OCI-LY1 (cell line): ENCODE results near the gene BLNK.

ENCODE experiments used
- H2AFZ ChIP-seq: fragments of 200-600 bp; sonication (generic), shearing (Covaris generic); 2 replicates; pipeline ENCODE4 v1.6.0; 2014; ENCODE audit warnings: antibody characterized with exemption, mild to moderate bottlenecking, low read length
- H3F3A ChIP-seq: fragments of 200-600 bp; sonication (generic), shearing (Covaris generic); 2 replicates; pipeline ENCODE4 v1.6.0; 2014; ENCODE audit warnings: mild to moderate bottlenecking, antibody characterized with exemption, low read length, moderate library complexity; ENCODE audit not compliant: insufficient read depth
- H3K27ac ChIP-seq: fragments of 200-600 bp; sonication (generic); 2 replicates; pipeline ENCODE4 v1.5.1; 2014; ENCODE audit warnings: low read length, mixed run types, mild to moderate bottlenecking, low read depth; ENCODE audit not compliant: poor library complexity, severe bottlenecking
- H3K27me3 ChIP-seq: fragments of 200-600 bp; sonication (generic); 2 replicates; pipeline ENCODE4 v1.6.0; 2014; ENCODE audit warnings: antibody characterized with exemption, mild to moderate bottlenecking, low read length, moderate library complexity; ENCODE audit not compliant: insufficient read depth
- H3K36me3 ChIP-seq: fragments of 200-600 bp; sonication (generic); 2 replicates; pipeline ENCODE4 v1.6.1; 2014; ENCODE audit warnings: mild to moderate bottlenecking, antibody characterized with exemption, low read length, moderate library complexity, mixed read lengths; ENCODE audit not compliant: insufficient read depth
- H3K4me1 ChIP-seq: fragments of 200-600 bp; sonication (generic); 2 replicates; pipeline ENCODE4 v1.5.1; 2014; ENCODE audit warnings: mild to moderate bottlenecking, low read length, moderate library complexity; ENCODE audit not compliant: insufficient read depth, severe bottlenecking
- H3K4me2 ChIP-seq: fragments of 200-600 bp; sonication (generic), shearing (Covaris generic); 2 replicates; pipeline ENCODE4 v1.6.1; 2014; ENCODE audit warnings: low read length
- H3K4me3 ChIP-seq: fragments of 200-600 bp; sonication (generic); 2 replicates; pipeline ENCODE4 v1.5.1; 2014; ENCODE audit warnings: low read length, low read depth, mild to moderate bottlenecking, mixed read lengths; ENCODE audit not compliant: poor library complexity, severe bottlenecking
- H3K79me2 ChIP-seq: fragments of 200-600 bp; shearing (Covaris generic); 2 replicates; pipeline ENCODE4 v1.6.1; 2016; ENCODE audit warnings: mixed run types, low read length, mixed read lengths; ENCODE audit not compliant: insufficient read depth
- H3K9ac ChIP-seq: fragments of 200-600 bp; sonication (generic), shearing (Covaris generic); 2 replicates; pipeline ENCODE4 v1.6.1; 2014; ENCODE audit warnings: mild to moderate bottlenecking, low read length, mixed read lengths
- H3K9me2 ChIP-seq: fragments of 200-600 bp; sonication (generic), shearing (Covaris generic); 2 replicates; pipeline ENCODE4 v1.6.1; 2014; ENCODE audit warnings: low read depth, mild to moderate bottlenecking, low read length, mixed read lengths
- H3K9me3 ChIP-seq: fragments of 200-600 bp; shearing (Covaris generic); 2 replicates; pipeline ENCODE4 v1.6.1; 2014; ENCODE audit warnings: low read length, mixed read lengths
- H4K20me1 ChIP-seq: fragments of 200-600 bp; sonication (generic), shearing (Covaris generic); 2 replicates; pipeline ENCODE4 v1.6.0; 2016; ENCODE audit warnings: mild to moderate bottlenecking, low read length; ENCODE audit not compliant: insufficient read depth
- EZH2 ChIP-seq: fragments of 200-600 bp; sonication (generic), shearing (Covaris generic); IDR thresholded peaks from 2 replicates; pipeline ENCODE4 v1.8.0; 2017; ENCODE audit warnings: borderline replicate concordance, mixed run types, mild to moderate bottlenecking, antibody characterized with exemption, low read length, moderate library complexity, mixed read lengths
- TF ChIP-seq, protein P1 (sequence below): fragments of 200-600 bp; sonication (generic), shearing (Covaris generic); IDR thresholded peaks from 2 replicates; pipeline ENCODE4 v1.5.1; 2017; ENCODE audit warnings: mild to moderate bottlenecking, antibody characterized with exemption, low read length, moderate library complexity, mixed read lengths

The BLNK gene

GRCh38 chr10:96222908-96223307, 48.5 kb downstream of the BLNK start:
- no peaks in the 10 kb centered on the region for H3K4me1 ChIP-seq
- no peak overlapping the region for H3K9ac ChIP-seq
- H2AFZ ChIP-seq = no peak overlapping the region
- H3K4me2 ChIP-seq = no peak overlapping the region
- no peak for TF ChIP-seq EZH2
- TF ChIP-seq, protein P1, sequence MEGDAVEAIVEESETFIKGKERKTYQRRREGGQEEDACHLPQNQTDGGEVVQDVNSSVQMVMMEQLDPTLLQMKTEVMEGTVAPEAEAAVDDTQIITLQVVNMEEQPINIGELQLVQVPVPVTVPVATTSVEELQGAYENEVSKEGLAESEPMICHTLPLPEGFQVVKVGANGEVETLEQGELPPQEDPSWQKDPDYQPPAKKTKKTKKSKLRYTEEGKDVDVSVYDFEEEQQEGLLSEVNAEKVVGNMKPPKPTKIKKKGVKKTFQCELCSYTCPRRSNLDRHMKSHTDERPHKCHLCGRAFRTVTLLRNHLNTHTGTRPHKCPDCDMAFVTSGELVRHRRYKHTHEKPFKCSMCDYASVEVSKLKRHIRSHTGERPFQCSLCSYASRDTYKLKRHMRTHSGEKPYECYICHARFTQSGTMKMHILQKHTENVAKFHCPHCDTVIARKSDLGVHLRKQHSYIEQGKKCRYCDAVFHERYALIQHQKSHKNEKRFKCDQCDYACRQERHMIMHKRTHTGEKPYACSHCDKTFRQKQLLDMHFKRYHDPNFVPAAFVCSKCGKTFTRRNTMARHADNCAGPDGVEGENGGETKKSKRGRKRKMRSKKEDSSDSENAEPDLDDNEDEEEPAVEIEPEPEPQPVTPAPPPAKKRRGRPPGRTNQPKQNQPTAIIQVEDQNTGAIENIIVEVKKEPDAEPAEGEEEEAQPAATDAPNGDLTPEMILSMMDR = no peak
- H4K20me1 ChIP-seq = no peaks in the 10 kb centered on the region
- H3K9me3 ChIP-seq = no peaks in the 10 kb centered on the region
- no peak overlapping the region for H3K27ac ChIP-seq
- H3K27me3 ChIP-seq = no peaks in the 10 kb centered on the region
- no peaks in the 10 kb centered on the region for H3F3A ChIP-seq
- no peaks in the 10 kb centered on the region for H3K9me2 ChIP-seq
- no peaks in the 10 kb centered on the region for H3K79me2 ChIP-seq
- peaks cover 85% of the 10 kb centered on the region for H3K36me3 ChIP-seq
- H3K4me3 ChIP-seq = no peak overlapping the region

- H3K36me3 ChIP-seq = peaks cover 87% of the 10 kb centered on the region
- no peak overlapping the region for H3K9ac ChIP-seq
- no peak overlapping the region for H3K4me3 ChIP-seq
- H2AFZ ChIP-seq = no peak overlapping the region
- H3K9me3 ChIP-seq = no peaks in the 10 kb centered on the region
- no peaks in the 10 kb centered on the region for H4K20me1 ChIP-seq
- H3K9me2 ChIP-seq = no peaks in the 10 kb centered on the region
- TF ChIP-seq EZH2 = no peak
- TF ChIP-seq, protein P1 = no peak
- H3K27me3 ChIP-seq = no peaks in the 10 kb centered on the region
- no peaks in the 10 kb centered on the region for H3K79me2 ChIP-seq
- H3F3A ChIP-seq = no peaks in the 10 kb centered on the region
- no peak overlapping the region for H3K27ac ChIP-seq
- H3K4me2 ChIP-seq = no peak overlapping the region
- H3K4me1 ChIP-seq = no peaks in the 10 kb centered on the region
These were observed 48.9 kb downstream of the BLNK start for GRCh38 chr10:96222441-96222840.

GRCh38 chr10:96218826-96219225, 52.5 kb downstream of the BLNK start:
- H3K36me3 ChIP-seq = peaks cover 92% of the 10 kb centered on the region

More at GRCh38 chr10:96218826-96219225, 52.5 kb downstream of the BLNK start:
- no peak overlapping the region for H2AFZ ChIP-seq
- no peaks in the 10 kb centered on the region for H3K27me3 ChIP-seq
- H3K9me2 ChIP-seq = no peaks in the 10 kb centered on the region
- H3K79me2 ChIP-seq = no peaks in the 10 kb centered on the region
- no peak overlapping the region for H3K9ac ChIP-seq
- H3K27ac ChIP-seq = no peak overlapping the region
- TF ChIP-seq, protein P1 = no peak
- H4K20me1 ChIP-seq = no peaks in the 10 kb centered on the region
- H3K4me1 ChIP-seq = no peaks in the 10 kb centered on the region
- no peak overlapping the region for H3K4me3 ChIP-seq
- no peaks in the 10 kb centered on the region for H3K9me3 ChIP-seq
- H3F3A ChIP-seq = no peaks in the 10 kb centered on the region
- H3K4me2 ChIP-seq = no peak overlapping the region
